ENCODE results near the gene RBM4B. TPM values are rescaled to one million over a fixed set of nuclear protein-coding genes. Genes with fewer than 3 reads are reported as not detected.

The RBM4B gene
- total RNA-seq, 1 experiment from 2014 or later, result 14.1 TPM

GRCh38 chr11:66638177-66639065, 39.3 kb downstream of the RBM4B start, which contains the start of gene RBM4 (continued):
- TF ChIP-seq ZBTB43 (CRISPR knock-in tag; IDR thresholded peaks at IDR 0.05) (peak; percentile 80; the same call in 1 of the 2 replicates), ZNF671 (CRISPR knock-in tag; IDR thresholded peaks at IDR 0.05) (0 out of 2 replicates have a peak, but pooled peaks have one; percentile 64), ZMAT4 (CRISPR knock-in tag; IDR thresholded peaks at IDR 0.05) (no peak; the same call in 1 of the 2 replicates), NFE2L1 (CRISPR knock-in tag; IDR thresholded peaks at IDR 0.05) (peak; percentile 61; the same call in 1 of the 2 replicates)
- TF ChIP-seq, protein P1, sequence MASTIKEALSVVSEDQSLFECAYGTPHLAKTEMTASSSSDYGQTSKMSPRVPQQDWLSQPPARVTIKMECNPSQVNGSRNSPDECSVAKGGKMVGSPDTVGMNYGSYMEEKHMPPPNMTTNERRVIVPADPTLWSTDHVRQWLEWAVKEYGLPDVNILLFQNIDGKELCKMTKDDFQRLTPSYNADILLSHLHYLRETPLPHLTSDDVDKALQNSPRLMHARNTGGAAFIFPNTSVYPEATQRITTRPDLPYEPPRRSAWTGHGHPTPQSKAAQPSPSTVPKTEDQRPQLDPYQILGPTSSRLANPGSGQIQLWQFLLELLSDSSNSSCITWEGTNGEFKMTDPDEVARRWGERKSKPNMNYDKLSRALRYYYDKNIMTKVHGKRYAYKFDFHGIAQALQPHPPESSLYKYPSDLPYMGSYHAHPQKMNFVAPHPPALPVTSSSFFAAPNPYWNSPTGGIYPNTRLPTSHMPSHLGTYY (CRISPR knock-in tag; IDR thresholded peaks at IDR 0.05), result peak; percentile 75
- TF ChIP-seq, protein P2, sequence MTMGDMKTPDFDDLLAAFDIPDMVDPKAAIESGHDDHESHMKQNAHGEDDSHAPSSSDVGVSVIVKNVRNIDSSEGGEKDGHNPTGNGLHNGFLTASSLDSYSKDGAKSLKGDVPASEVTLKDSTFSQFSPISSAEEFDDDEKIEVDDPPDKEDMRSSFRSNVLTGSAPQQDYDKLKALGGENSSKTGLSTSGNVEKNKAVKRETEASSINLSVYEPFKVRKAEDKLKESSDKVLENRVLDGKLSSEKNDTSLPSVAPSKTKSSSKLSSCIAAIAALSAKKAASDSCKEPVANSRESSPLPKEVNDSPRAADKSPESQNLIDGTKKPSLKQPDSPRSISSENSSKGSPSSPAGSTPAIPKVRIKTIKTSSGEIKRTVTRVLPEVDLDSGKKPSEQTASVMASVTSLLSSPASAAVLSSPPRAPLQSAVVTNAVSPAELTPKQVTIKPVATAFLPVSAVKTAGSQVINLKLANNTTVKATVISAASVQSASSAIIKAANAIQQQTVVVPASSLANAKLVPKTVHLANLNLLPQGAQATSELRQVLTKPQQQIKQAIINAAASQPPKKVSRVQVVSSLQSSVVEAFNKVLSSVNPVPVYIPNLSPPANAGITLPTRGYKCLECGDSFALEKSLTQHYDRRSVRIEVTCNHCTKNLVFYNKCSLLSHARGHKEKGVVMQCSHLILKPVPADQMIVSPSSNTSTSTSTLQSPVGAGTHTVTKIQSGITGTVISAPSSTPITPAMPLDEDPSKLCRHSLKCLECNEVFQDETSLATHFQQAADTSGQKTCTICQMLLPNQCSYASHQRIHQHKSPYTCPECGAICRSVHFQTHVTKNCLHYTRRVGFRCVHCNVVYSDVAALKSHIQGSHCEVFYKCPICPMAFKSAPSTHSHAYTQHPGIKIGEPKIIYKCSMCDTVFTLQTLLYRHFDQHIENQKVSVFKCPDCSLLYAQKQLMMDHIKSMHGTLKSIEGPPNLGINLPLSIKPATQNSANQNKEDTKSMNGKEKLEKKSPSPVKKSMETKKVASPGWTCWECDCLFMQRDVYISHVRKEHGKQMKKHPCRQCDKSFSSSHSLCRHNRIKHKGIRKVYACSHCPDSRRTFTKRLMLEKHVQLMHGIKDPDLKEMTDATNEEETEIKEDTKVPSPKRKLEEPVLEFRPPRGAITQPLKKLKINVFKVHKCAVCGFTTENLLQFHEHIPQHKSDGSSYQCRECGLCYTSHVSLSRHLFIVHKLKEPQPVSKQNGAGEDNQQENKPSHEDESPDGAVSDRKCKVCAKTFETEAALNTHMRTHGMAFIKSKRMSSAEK (CRISPR knock-in tag; IDR thresholded peaks at IDR 0.05; ENCODE audit: borderline replicate concordance), result peak; percentile 42; the same call in 1 of the 2 replicates

DNA sequence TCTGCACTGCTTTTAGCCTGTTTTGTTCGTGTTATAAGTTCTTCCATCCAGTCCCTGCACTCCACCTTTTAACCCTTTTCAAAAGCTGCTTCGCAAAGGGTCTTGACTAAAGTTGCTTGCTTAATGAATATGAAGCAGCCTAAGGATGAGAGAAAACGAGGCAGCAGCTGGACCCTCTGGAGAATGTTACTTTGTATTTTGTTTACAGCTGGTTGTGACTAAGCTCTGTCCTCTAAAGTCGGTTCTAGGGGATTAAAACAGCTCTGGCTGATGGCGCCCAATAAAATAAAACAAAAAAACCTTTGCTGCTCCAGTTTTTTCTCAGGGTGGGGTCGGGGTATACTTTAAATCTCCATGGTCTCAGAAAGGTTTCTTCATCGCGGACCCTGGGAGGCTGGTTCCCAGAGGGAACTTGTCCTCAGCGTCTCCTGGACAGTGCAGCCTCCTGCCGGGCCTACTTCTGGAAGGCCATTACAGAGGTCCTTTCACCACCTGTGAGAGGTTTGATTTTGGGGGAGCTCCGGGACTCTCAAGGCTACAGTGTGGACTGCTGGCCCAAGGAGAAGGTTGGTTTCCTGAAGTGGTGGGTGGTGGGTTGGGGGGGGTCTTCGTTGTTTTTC, 40.0 kb downstream of the RBM4B start:
- H3K4me1 Mint-ChIP-seq, result peaks cover 52% of the 10 kb centered on the region
- peak overlapping the region; percentile 99 for H3K4me3 Mint-ChIP-seq
- peak overlapping the region; percentile 98 for H3K27ac Mint-ChIP-seq

More for the DNA sequence above, 40.0 kb downstream of the RBM4B start:
- Mint-ChIP-seq H3K9me3 (no peaks in the 10 kb centered on the region), H3K27me3 (ENCODE audit: low read depth) (no peaks in the 10 kb centered on the region), H3K36me3 (peaks cover 52% of the 10 kb centered on the region)
- ATAC-seq (peak; percentile 8), DNase-seq (ENCODE audit: low spot score) (no peak)
- ChIA-PET CTCF (interaction anchor here (0.6 to 2.1 kb wide), 19 partner anchors 13 to 339 kb away, joined by 3 to 23 read pairs (median 3); partner anchors contain the start of genes CCDC87, CCS, DPP3 and RBM14), POLR2A (interaction anchor here (0.5 to 3.0 kb wide), 28 partner anchors 8 to 310 kb away, joined by 3 to 38 read pairs (median 5); partner anchors contain the start of genes ACTN3, CCDC87, CCS and DPP3)
- TF ChIP-seq NFYB (CRISPR knock-in tag; conservative IDR thresholded peaks at IDR 0.05; ENCODE audit: low read depth), result no peak
- TF ChIP-seq, protein P3, sequence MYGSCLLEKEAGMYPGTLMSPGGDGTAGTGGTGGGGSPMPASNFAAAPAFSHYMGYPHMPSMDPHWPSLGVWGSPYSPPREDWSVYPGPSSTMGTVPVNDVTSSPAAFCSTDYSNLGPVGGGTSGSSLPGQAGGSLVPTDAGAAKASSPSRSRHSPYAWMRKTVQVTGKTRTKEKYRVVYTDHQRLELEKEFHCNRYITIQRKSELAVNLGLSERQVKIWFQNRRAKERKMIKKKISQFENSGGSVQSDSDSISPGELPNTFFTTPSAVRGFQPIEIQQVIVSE (CRISPR knock-in tag; IDR thresholded peaks at IDR 0.05; ENCODE audit: borderline replicate concordance), result no peak
- no peak for TF ChIP-seq NR1H2 (CRISPR knock-in tag; IDR thresholded peaks at IDR 0.05)
- no peak for TF ChIP-seq ZNF232 (CRISPR knock-in tag; IDR thresholded peaks at IDR 0.05)
- no peak for TF ChIP-seq RORB (CRISPR knock-in tag; IDR thresholded peaks at IDR 0.05)
- TF ChIP-seq ELF4 (CRISPR knock-in tag; IDR thresholded peaks at IDR 0.05; ENCODE audit: low read depth), result no peak
- no peak for TF ChIP-seq NR3C1 (CRISPR knock-in tag; conservative IDR thresholded peaks at IDR 0.05; ENCODE audit: low read depth)
- no peak for TF ChIP-seq EMX1 (CRISPR knock-in tag; IDR thresholded peaks at IDR 0.05)
- TF ChIP-seq NFE2L1 (CRISPR knock-in tag; IDR thresholded peaks at IDR 0.05), result no peak
- TF ChIP-seq RELA (CRISPR knock-in tag; IDR thresholded peaks at IDR 0.05; ENCODE audit: borderline replicate concordance), result no peak
- TF ChIP-seq HMGA2 (CRISPR knock-in tag; IDR thresholded peaks at IDR 0.05), result no peak
- TF ChIP-seq ETV6 (CRISPR knock-in tag; IDR thresholded peaks at IDR 0.05), result no peak
- TF ChIP-seq ZNF317 (CRISPR knock-in tag; IDR thresholded peaks at IDR 0.05; ENCODE audit: borderline replicate concordance, low read depth), result no peak
- TF ChIP-seq, protein P4, sequence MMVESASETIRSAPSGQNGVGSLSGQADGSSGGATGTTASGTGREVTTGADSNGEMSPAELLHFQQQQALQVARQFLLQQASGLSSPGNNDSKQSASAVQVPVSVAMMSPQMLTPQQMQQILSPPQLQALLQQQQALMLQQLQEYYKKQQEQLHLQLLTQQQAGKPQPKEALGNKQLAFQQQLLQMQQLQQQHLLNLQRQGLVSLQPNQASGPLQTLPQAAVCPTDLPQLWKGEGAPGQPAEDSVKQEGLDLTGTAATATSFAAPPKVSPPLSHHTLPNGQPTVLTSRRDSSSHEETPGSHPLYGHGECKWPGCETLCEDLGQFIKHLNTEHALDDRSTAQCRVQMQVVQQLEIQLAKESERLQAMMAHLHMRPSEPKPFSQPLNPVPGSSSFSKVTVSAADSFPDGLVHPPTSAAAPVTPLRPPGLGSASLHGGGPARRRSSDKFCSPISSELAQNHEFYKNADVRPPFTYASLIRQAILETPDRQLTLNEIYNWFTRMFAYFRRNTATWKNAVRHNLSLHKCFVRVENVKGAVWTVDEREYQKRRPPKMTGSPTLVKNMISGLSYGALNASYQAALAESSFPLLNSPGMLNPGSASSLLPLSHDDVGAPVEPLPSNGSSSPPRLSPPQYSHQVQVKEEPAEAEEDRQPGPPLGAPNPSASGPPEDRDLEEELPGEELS (CRISPR knock-in tag; IDR thresholded peaks at IDR 0.05), result no peak
- TF ChIP-seq MYBL2 (CRISPR knock-in tag; IDR thresholded peaks at IDR 0.05), result no peak
- TF ChIP-seq ZNF219 (CRISPR knock-in tag; IDR thresholded peaks at IDR 0.05; ENCODE audit: borderline replicate concordance), result no peak

Measured in WTC11 (cell line).